ENCODE measurements around the gene HPCA.

HPCA gene

GRCh38 chr1:32939655-32940371, 53.5 kb downstream of the HPCA start:
- no peak for DNase-seq

GRCh38 chr1:32944180-32944579, 57.9 kb downstream of the HPCA start:
- DNase-seq, result no peak
